Vagina (tissue), 2 donors: ENCODE measurements around the gene IFNL2.

Experiments
- CTCF ChIP-seq, 3 experiments: fragments of 450-650 bp in 2 of 3; fragments of 200-600 bp in 1 of 3; sonication (generic) in 1 of 3; IDR thresholded peaks; one replicate each; pipeline ENCODE4 v1.5.1; 2017 to 2019; ENCODE audit warnings: antibody characterized with exemption in 3 of 3, mild to moderate bottlenecking in 2 of 3, moderate library complexity in 2 of 3
- POLR2A ChIP-seq, 2 donors: fragments of 450-650 bp; IDR thresholded peaks; one replicate each; pipeline ENCODE4 v1.6.1; 2017; ENCODE audit warnings: antibody characterized with exemption in 2 of 2, mild to moderate bottlenecking in 2 of 2, moderate library complexity in 2 of 2

GRCh38 chr19:39317476-39317875, 49.3 kb downstream of the IFNL2 start:
- TF ChIP-seq CTCF (IDR thresholded peaks at IDR 0.05) (no peak), POLR2A (IDR thresholded peaks at IDR 0.05) (no peak)
